ENCODE results near the gene CSDE1.
"Not testable (repeated sequence)": the region's sequence is repeated elsewhere in the genome, so short reads cannot be mapped to it uniquely, and the experiment has no call there.

The CSDE1 gene

GRCh38 chr1:114757455-114758255 is at the start of gene CSDE1:
CSDE1 (minus strand) TSS chr1:114757984; CDS start chr1:114739890, 18,094 bp downstream.
- peak; percentile 94 for DNase-seq

- not testable (repeated sequence) for DNase-seq
Observed at GRCh38 chr1:114804449-114804848, 46.7 kb upstream of the CSDE1 start.

GRCh38 chr1:114803001-114803400 is 45.2 kb upstream of the CSDE1 start:
- DNase-seq = no peak

- DNase-seq = no peak
Observed at GRCh38 chr1:114794038-114794437, 36.3 kb upstream of the CSDE1 start.

- DNase-seq = not testable (repeated sequence)
Observed at GRCh38 chr1:114790581-114790980, 32.8 kb upstream of the CSDE1 start.

GRCh38 chr1:114786440-114786839 is 28.7 kb upstream of the CSDE1 start:
- not testable (repeated sequence) for DNase-seq

- DNase-seq = no peak
Observed at GRCh38 chr1:114782476-114782875, 24.7 kb upstream of the CSDE1 start.

GRCh38 chr1:114780344-114781226 is 22.8 kb upstream of the CSDE1 start, which contains the start of gene SIKE1:
SIKE1 (minus strand) TSS chr1:114780685; CDS start chr1:114780607, 78 bp downstream.
- peak; percentile 85 for DNase-seq

GRCh38 chr1:114779722-114780121 is 21.9 kb upstream of the CSDE1 start:
- DNase-seq = no peak

- DNase-seq = not testable (repeated sequence)
Observed at GRCh38 chr1:114776726-114777125, 18.9 kb upstream of the CSDE1 start.

GRCh38 chr1:114771992-114772391 is 14.2 kb upstream of the CSDE1 start:
- DNase-seq = no peak

GRCh38 chr1:114770989-114771388 is 13.2 kb upstream of the CSDE1 start:
- no peak for DNase-seq

GRCh38 chr1:114764689-114765088 is 6.9 kb upstream of the CSDE1 start:
- no peak for DNase-seq

- DNase-seq = no peak
Observed at GRCh38 chr1:114758256-114758832, 560 bp upstream of the CSDE1 start.

- DNase-seq = no peak
Observed at GRCh38 chr1:114756949-114757454, 782 bp downstream of the CSDE1 start.

- no peak for DNase-seq
Observed at GRCh38 chr1:114756009-114756892, 1.5 kb downstream of the CSDE1 start.

GRCh38 chr1:114755006-114755931 is 2.5 kb downstream of the CSDE1 start:
- DNase-seq = no peak

- DNase-seq = not testable (repeated sequence)
Observed at GRCh38 chr1:114753702-114754101, 4.1 kb downstream of the CSDE1 start.

- DNase-seq = no peak
Observed at GRCh38 chr1:114753143-114753542, 4.6 kb downstream of the CSDE1 start.

- DNase-seq = no peak
Observed at GRCh38 chr1:114750780-114751179, 7.0 kb downstream of the CSDE1 start.

- DNase-seq = no peak
Observed at GRCh38 chr1:114749835-114750234, 7.9 kb downstream of the CSDE1 start.

Measured in DMS79 treated with DMSO at 0.1 percent for 48 hours (cell line).